AG10803 (cell line): ENCODE data around the gene MED27.

Experiments
- DNase-seq: peaks from one replicate; pipeline ENCODE4 v3.0.0; 2010; ENCODE audit warnings: low read depth
- H3K4me3 ChIP-seq: 2 replicates; pipeline ENCODE4 v1.5.1; 2011; ENCODE audit warnings: mild to moderate bottlenecking, low read length, control low read depth
- CTCF ChIP-seq: conservative IDR thresholded peaks from 2 replicates; pipeline ENCODE4 v1.5.1; 2011; ENCODE audit warnings: mild to moderate bottlenecking, low read length, control low read depth, inconsistent platforms

MED27 gene

GRCh38 chr9:131841765-131842318 is 237.8 kb downstream of the MED27 start:
- no peak overlapping the region for H3K4me3 ChIP-seq
- TF ChIP-seq CTCF: no peak
- DNase-seq: no peak

- no peak for TF ChIP-seq CTCF
- DNase-seq: no peak
- no peak overlapping the region for H3K4me3 ChIP-seq
These were observed 238.6 kb downstream of the MED27 start for GRCh38 chr9:131840751-131841702.

- TF ChIP-seq CTCF: no peak
- DNase-seq: no peak
- no peak overlapping the region for H3K4me3 ChIP-seq
These were observed 239.4 kb downstream of the MED27 start for GRCh38 chr9:131840220-131840619.

GRCh38 chr9:131839281-131840084 is 240.2 kb downstream of the MED27 start:
- peak; percentile 49 for DNase-seq
- H3K4me3 ChIP-seq: no peak overlapping the region
- no peak for TF ChIP-seq CTCF

- TF ChIP-seq CTCF: no peak
- no peak overlapping the region for H3K4me3 ChIP-seq
- DNase-seq: no peak
These were observed 241.0 kb downstream of the MED27 start for GRCh38 chr9:131838530-131839280.

- no peak overlapping the region for H3K4me3 ChIP-seq
- no peak for DNase-seq
- TF ChIP-seq CTCF: no peak
These were observed 241.8 kb downstream of the MED27 start for GRCh38 chr9:131837836-131838235.
